Endothelial cell of umbilical vein (primary cell): ENCODE data around the gene PLB1. TPM values are rescaled to one million over a fixed set of nuclear protein-coding genes. Genes with fewer than 3 reads are reported as not detected.

ENCODE experiments used
- BruUV-seq: library from RNA; stranded (reverse); fragments of 400-500 nt; replicated peaks from 2 replicates; lab custom pipeline; 2021; lab: Mats Ljungman, UMichigan
- CTCF ChIA-PET: fragments of 300-600, 350-600 bp; sonication (Branson Sonifier 250); formaldehyde crosslinking; loops from one replicate; lab custom pipeline; 2021; ENCODE audit warnings: antibody characterized with exemption, inconsistent platforms; lab: Charles Lee
- POLR2A ChIA-PET: fragments of 300-600, 350-600 bp; sonication (Branson Sonifier 250); formaldehyde crosslinking; loops from one replicate; lab custom pipeline; 2021; ENCODE audit warnings: antibody characterized with exemption, inconsistent platforms; lab: Charles Lee
- DNase-seq: peaks from one replicate; pipeline ENCODE4 v3.0.0-alpha.2; 2011; ENCODE audit warnings: low read depth, low spot score
- FAIRE-seq: peaks from 2 replicates; lab custom pipeline; 2011; peaks lifted over from hg19 to GRCh38; lab: Jason Lieb, UNC
- H2AFZ ChIP-seq: 2 replicates; pipeline ENCODE4 v1.6.0; 2012; ENCODE audit warnings: low read depth, low read length, control low read depth, inconsistent platforms
- H3K27ac ChIP-seq: 2 replicates; pipeline ENCODE4 v1.5.1; 2011; ENCODE audit warnings: low read depth, mild to moderate bottlenecking, control low read depth, low read length, moderate library complexity; ENCODE audit not compliant: insufficient read depth
- H3K27me3 ChIP-seq, 2 experiments: 2 replicates each; pipeline versions ENCODE4 v1.6.0 to v1.6.1; 2011; ENCODE audit warnings: low read length in 2 of 2, mixed read lengths in 1 of 2; ENCODE audit not compliant: control insufficient read depth in 2 of 2, insufficient read depth in 2 of 2
- H3K36me3 ChIP-seq, 2 experiments: 2 replicates in 1 of 2; 3 replicates in 1 of 2; pipeline ENCODE4 v1.5.1; 2011; ENCODE audit warnings: low read length in 2 of 2, mild to moderate bottlenecking in 1 of 2, moderate library complexity in 1 of 2; ENCODE audit not compliant: control insufficient read depth in 2 of 2, insufficient read depth in 2 of 2; ENCODE audit errors: extremely low read depth in 1 of 2
- H3K4me1 ChIP-seq: 3 replicates; pipeline ENCODE4 v1.5.1; 2011; ENCODE audit warnings: mild to moderate bottlenecking, low read length; ENCODE audit not compliant: control insufficient read depth, insufficient read depth; ENCODE audit errors: extremely low read depth
- H3K4me2 ChIP-seq: 2 replicates; pipeline ENCODE4 v1.6.1; 2011; ENCODE audit warnings: low read length, control low read depth, mixed read lengths; ENCODE audit not compliant: insufficient read depth
- H3K4me3 ChIP-seq, 3 experiments: fragments of 200-600 bp in 1 of 3; sonication (generic), shearing (Covaris generic) in 1 of 3; replicated peaks in 1 of 3; 2 replicates each; pipeline ENCODE4 v1.5.1; 2011 to 2016; ENCODE audit warnings: control low read depth in 3 of 3, low read length in 3 of 3, mild to moderate bottlenecking in 2 of 3, inconsistent platforms in 1 of 3, low read depth in 1 of 3, moderate library complexity in 1 of 3; ENCODE audit not compliant: insufficient read depth in 1 of 3
- H3K79me2 ChIP-seq: 2 replicates; pipeline ENCODE4 v1.6.0; 2012; ENCODE audit warnings: low read length, inconsistent platforms; ENCODE audit not compliant: control insufficient read depth, insufficient read depth
- H3K9ac ChIP-seq: replicated peaks from 2 replicates; pipeline ENCODE3; 2011; ENCODE audit warnings: low read length, control low read depth; ENCODE audit not compliant: insufficient read depth; ENCODE audit errors: extremely low read depth
- H3K9me1 ChIP-seq: replicated peaks from 3 replicates; pipeline ENCODE4 v1.6.0; 2011; ENCODE audit warnings: mild to moderate bottlenecking, low read length; ENCODE audit not compliant: control insufficient read depth, insufficient read depth; ENCODE audit errors: extremely low read depth
- H3K9me3 ChIP-seq: replicated peaks from 2 replicates; pipeline ENCODE4 v1.5.1; 2012; ENCODE audit warnings: low read length, inconsistent platforms; ENCODE audit not compliant: control insufficient read depth, insufficient read depth
- H4K20me1 ChIP-seq: replicated peaks from 2 replicates; pipeline ENCODE3; 2011; ENCODE audit warnings: mild to moderate bottlenecking, low read length; ENCODE audit not compliant: control insufficient read depth, insufficient read depth; ENCODE audit errors: extremely low read depth
- CTCF ChIP-seq, 2 donors: IDR thresholded peaks; 1 replicate in 1 of 2; 2 replicates in 1 of 2; pipeline ENCODE4 v1.5.1; 2011; ENCODE audit warnings: low read length in 2 of 2, mild to moderate bottlenecking in 2 of 2, moderate library complexity in 2 of 2, control low read depth in 1 of 2, inconsistent platforms in 1 of 2, low read depth in 1 of 2; ENCODE audit not compliant: insufficient read depth in 1 of 2; ENCODE audit errors: extremely low read depth in 1 of 2
- EZH2 ChIP-seq: IDR thresholded peaks from 2 replicates; pipeline ENCODE4 v1.6.1; 2012; ENCODE audit warnings: borderline replicate concordance, low read depth, mild to moderate bottlenecking, moderate library complexity, low read length, inconsistent platforms; ENCODE audit not compliant: severe bottlenecking
- FOS ChIP-seq: IDR thresholded peaks from 2 replicates; pipeline ENCODE4 v1.6.1; 2011; ENCODE audit warnings: mild to moderate bottlenecking, low read length, moderate library complexity, borderline replicate concordance; ENCODE audit not compliant: insufficient read depth
- GATA2 ChIP-seq: IDR thresholded peaks from 2 replicates; pipeline ENCODE4 v1.7.0; 2011; ENCODE audit warnings: low read depth, mild to moderate bottlenecking, moderate library complexity, mixed read lengths, low read length; ENCODE audit not compliant: insufficient read length, insufficient read depth
- JUN ChIP-seq: IDR thresholded peaks from 2 replicates; pipeline ENCODE4 v1.6.1; 2011; ENCODE audit warnings: borderline replicate concordance, low read depth; ENCODE audit not compliant: insufficient read length, insufficient read depth
- MAX ChIP-seq: IDR thresholded peaks from 2 replicates; pipeline ENCODE4 v1.6.1; 2011; ENCODE audit not compliant: insufficient read depth, insufficient read length
- MYC ChIP-seq: IDR thresholded peaks from one replicate; pipeline ENCODE4 v1.6.1; 2011; ENCODE audit warnings: mild to moderate bottlenecking, low read depth, low read length
- POLR2A ChIP-seq: IDR thresholded peaks from 2 replicates; pipeline ENCODE4 v1.6.1; 2012; ENCODE audit warnings: low read depth, mild to moderate bottlenecking, control low read depth, low read length
- POLR2AphosphoS5 ChIP-seq: IDR thresholded peaks from 2 replicates; pipeline ENCODE4 v1.6.1; 2012; ENCODE audit warnings: low read depth, mild to moderate bottlenecking, control low read depth, low read length, moderate library complexity; ENCODE audit not compliant: insufficient read depth
- dilution Hi-C: fragments of 300-500 bp; cut with MboI; formaldehyde crosslinking; loops from one replicate; pipeline ENCODE4 v1.15.0; 2019; ENCODE audit warnings: low sequenced_read_pairs; ENCODE audit not compliant: extremely low pct_ligation_motif_present
- intact Hi-C: fragments of 100-400 bp; cut with micrococcal nuclease; formaldehyde crosslinking; loops from one replicate; pipeline ENCODE4 v1.10.0; 2022
- polyA plus RNA-seq, 4 experiments: library from polyadenylated mRNA; depleted of rRNA in 3 of 4; stranded (reverse) in 3 of 4; unstranded in 1 of 4; fragments of >200 nt; gene quantifications; 2 replicates each; pipeline versions ENCODE4 v1.2.1 to v1.2.3, GENCODE V29; 2011 to 2012; ENCODE audit warnings: missing spikeins in 1 of 4
- total RNA-seq: library from RNA; stranded (reverse); gene quantifications from 2 replicates; pipeline ENCODE4 v1.2.3, GENCODE V29; 2021

Gene PLB1
- total and polyA plus RNA-seq, 2 donors (not counting 3 experiments of a cell fraction or from before 2014, with no cell fraction given): 0.75 to 0.80 TPM

GRCh38 chr2:28603821-28604220, 108.0 kb downstream of the PLB1 start:
- Histone ChIP-seq H3K9me3 (no peaks in the 10 kb centered on the region), H4K20me1 (no peaks in the 10 kb centered on the region), H3K4me3 (no peak overlapping the region), H3K9me1 (no peaks in the 10 kb centered on the region), H3K36me3 (no peaks in the 10 kb centered on the region), H3K4me2 (no peak overlapping the region), H3K27me3 (no peaks in the 10 kb centered on the region), H3K27ac (no peak overlapping the region), H3K79me2 (no peaks in the 10 kb centered on the region), H3K4me1 (peaks cover 14% of the 10 kb centered on the region), H3K9ac (no peak overlapping the region), H2AFZ (no peak overlapping the region)
- dilution Hi-C loops (no loop called here), intact Hi-C loops (no loop called here)
- DNase-seq (no peak), FAIRE-seq (no peak)
- POLR2A ChIA-PET: no interaction called here
- BruUV-seq: no TSS peak
- TF ChIP-seq FOS: no peak
- TF ChIP-seq POLR2A: no peak
- no peak for TF ChIP-seq MAX
- CTCF ChIA-PET: interaction anchor here (1.2 to 10.3 kb wide), 2 partner anchors 9 to 37 kb away, joined by 4 to 129 read pairs; no protein-coding TSS in a partner anchor

DNA sequence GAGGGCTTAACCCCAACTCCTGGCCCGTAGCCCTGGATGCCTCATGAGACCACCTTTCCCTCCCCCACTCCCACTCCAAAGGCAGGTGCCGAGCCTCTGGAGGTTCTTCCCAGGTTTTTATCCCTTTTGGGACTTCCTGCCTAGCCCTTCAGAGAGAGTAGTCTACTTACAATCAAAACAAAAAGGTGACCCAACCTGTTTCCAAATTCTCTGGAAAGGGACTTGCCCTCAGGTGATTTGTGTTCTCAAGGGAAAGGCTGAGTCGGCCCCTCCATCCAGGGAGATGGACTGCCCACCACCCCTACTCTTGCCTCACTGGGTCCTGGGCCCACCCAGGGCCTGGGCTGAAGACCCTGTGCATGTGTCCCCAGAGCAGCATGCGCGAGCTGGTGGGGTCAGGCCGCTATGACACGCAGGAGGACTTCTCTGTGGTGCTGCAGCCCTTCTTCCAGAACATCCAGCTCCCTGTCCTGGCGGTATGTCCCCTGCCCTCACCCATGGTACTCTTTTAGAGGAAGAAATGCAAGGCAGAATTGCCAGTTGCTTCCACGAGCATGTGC, 108.5 kb downstream of the PLB1 start:
- TF ChIP-seq EZH2 (no peak), GATA2 (no peak), CTCF (IDR thresholded peaks at IDR 0.05; ENCODE audit: extremely low read depth in 1 of 2, insufficient read depth in 1 of 2, low read depth in 1 of 2, low read length in 2 of 2) (no peak), POLR2AphosphoS5 (no peak), POLR2A (no peak), MAX (no peak), FOS (no peak), JUN (no peak), MYC (no peak)
- BruUV-seq: no TSS peak
- intact Hi-C loops: no loop called here

More for the DNA sequence above, 108.5 kb downstream of the PLB1 start:
- Histone ChIP-seq H3K27ac (no peak overlapping the region), H3K36me3 (no peaks in the 10 kb centered on the region), H3K27me3 (no peaks in the 10 kb centered on the region), H3K79me2 (no peaks in the 10 kb centered on the region), H3K9me1 (no peaks in the 10 kb centered on the region), H4K20me1 (no peaks in the 10 kb centered on the region), H3K9me3 (no peaks in the 10 kb centered on the region), H3K9ac (no peak overlapping the region), H3K4me3 (no peak overlapping the region), H3K4me2 (no peak overlapping the region), H2AFZ (no peak overlapping the region), H3K4me1 (peaks cover 20% of the 10 kb centered on the region)
- dilution Hi-C loops: no loop called here
- FAIRE-seq (no peak), DNase-seq (no peak)
- CTCF ChIA-PET: interaction anchor here (5.7 to 10.3 kb wide), 2 partner anchors 9 to 37 kb away, joined by 51 to 129 read pairs; no protein-coding TSS in a partner anchor
- POLR2A ChIA-PET: no interaction called here
